HG02623 (cell line): Measurements from ENCODE around the gene TRIOBP.
"Not testable (repeated sequence)": the region's sequence is repeated elsewhere in the genome, so short reads cannot be mapped to it uniquely, and the experiment has no call there.

Experiments used
- ATAC-seq: cut with Tn5 transposase; IDR thresholded peaks from one replicate; pipeline ENCODE4 v1.9.1; 2021; ENCODE audit warnings: moderate library complexity; ENCODE audit not compliant: unreplicated experiment

The TRIOBP gene

DNA sequence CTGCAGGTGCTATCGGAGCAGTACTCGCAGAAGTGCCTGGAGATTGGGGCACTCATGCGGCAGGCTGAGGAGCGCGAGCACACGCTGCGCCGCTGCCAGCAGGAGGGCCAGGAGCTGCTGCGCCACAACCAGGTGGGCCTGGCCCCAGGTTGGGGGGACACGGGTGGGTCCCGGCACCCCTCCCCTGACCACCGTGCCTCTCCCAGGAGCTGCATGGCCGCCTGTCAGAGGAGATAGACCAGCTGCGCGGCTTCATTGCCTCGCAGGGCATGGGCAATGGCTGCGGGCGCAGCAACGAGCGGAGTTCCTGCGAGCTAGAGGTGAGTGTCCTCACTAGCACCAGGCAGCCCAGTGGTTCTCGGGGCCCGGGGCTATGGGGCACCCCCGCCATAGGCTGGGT lies 72.2 kb downstream of the TRIOBP start:
- ATAC-seq: no peak

DNA sequence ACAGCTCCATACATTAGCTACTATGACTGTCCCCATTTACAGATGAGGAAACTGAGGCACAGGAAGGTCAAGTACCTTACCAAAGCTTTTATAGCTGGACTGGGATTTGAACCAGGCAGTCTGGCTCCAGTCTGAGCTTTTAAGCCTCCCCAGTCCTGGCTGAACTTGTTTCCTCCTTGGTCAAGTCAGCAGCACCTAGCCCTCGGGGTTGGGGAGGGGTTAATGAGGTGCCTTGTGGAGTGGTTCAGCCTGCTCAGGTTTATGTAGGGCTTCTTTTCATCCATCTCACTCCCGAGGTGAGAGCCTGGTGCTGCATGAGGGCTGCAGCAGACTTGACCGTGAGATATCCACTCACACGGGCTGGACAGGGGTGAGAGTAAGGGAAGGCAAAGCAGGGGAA lies 74.2 kb downstream of the TRIOBP start:
- no peak for ATAC-seq

DNA sequence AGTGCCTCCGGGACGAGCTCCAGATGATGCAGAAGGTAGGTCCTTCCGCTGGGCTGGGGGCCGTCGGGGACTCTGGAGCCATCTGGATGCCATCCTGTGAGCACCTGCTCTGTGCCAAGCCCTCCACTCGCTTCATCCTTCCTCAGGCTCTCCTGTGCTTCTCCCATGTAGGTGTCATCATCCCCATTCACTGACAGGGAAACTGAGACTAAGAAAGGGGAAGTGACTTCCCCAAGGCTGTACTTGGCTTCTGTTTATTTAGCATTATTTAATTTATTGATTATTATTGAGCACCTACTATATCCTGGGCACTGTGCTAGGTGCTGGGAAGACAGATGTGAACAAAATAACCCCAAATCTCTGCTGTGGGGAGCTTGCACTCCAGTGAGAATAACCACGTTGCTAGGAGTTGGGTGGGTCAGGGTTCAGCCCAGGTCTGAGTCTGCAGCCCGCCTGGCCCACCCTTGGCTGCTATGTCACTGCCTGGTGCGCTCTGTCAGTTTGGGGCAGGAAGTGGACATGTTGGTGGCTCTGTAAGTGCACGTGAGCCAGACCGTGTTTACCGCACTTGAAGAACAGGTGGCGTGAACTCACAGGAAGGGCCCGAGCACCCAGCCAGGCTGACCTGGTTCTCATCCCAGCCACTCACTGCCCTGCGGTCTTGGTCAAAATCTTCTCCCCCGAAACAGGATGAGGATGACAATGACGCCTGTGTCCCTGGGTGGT lies 75.0 kb downstream of the TRIOBP start:
- no peak for ATAC-seq

DNA sequence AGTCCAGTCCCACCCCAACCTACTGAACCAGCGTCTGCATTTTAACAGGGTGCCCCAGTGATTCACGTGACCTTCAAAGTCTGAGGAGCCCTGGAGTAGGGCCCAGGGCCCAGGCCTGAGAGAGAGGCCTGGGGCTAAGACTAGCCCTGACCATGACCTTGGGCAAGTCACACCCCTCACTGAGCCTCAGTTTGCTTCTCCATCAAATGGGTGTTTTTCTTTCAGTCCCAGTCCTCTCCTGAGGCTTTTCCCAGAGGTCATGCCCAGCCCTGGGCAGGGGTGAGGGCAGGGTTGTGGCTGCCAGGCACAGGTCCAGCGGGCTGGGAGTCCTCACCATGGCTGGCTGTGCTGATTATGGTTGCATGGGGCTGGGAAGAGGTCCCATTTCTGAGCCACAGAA lies 77.9 kb downstream of the TRIOBP start:
- ATAC-seq: no peak

DNA sequence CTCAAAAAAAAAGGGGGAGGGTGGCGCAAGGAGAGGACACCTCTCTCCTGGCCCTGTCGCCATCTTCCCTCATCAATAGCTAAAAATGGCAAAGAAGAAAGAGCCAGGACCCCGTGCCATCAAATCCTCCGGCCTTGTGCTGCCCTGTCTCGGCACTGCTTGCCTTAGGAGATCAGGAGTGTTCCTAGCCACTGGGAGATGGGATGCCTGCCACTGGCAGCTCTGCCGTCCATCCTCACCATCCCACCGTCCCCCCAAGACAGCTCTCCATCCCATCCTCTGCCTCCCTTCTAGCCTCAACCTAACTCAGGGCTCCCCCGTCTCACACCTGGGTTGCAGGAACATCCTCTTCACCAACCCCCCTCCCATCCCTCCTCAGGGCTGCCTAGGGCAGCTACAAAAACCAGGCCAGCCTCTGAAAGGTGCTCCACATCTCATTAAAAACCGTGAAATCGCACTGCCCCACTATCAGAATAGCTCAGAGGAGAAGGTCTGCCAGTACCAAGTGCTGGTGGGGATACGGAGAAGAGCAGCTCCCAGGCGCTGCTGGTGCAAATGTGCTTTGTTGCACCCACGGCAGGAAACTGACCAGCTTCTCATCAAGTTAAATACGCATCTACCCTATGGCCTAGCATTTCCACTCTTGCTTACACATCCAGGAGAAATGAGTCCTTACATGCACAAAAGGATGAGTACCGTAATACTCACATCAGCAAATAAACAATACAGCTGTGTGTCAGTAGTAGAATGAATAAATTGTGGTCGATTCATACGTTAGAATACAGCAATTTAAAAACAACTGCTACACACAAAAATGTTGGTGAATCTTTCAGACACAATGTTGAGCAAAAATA lies 79.2 kb downstream of the TRIOBP start:
- no peak for ATAC-seq

DNA sequence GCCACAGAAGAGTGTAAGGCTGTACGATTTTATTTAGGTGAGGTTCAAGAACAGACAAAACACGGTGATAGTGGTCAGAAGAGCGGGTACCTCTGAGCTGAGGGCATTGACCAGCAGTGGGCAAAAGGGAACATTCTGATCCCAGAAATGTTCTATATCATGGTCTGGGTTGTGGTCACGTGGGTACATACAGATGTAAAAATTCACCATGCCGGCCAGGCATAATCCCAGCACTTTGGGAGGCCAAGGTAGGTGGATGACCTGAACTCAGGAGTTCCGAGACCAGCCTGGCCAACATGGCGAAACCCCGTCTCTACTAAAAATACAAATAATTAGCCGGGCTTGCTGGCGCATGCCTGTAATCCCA lies 79.8 kb downstream of the TRIOBP start:
- ATAC-seq: no peak

DNA sequence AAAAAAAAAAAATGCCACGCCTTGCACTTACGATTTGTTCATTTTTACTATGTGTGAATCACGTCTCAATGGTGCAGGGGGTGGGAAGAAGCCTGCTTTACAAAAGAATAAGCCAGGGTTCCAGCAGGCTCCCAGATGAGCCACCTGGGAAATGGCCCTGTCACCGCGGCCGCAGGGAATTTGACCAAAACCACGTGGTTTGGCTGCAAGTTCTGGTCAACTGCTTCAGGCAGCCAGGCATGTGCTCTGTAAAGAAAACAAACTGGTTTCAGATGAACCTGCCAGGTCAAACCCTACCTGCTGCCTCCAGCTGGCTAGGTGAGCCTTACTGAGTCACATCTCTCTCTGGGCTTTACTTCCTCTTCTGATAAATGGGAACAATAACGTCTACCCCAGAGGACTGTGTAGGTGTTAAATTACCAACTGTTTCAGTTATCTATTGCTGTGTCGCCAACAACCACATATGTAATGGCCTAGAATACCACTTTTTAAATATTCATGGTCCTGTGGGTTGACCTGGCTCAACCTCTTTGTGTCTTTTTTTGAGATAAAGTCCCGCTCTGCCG lies 80.4 kb downstream of the TRIOBP start:
- no peak for ATAC-seq

DNA sequence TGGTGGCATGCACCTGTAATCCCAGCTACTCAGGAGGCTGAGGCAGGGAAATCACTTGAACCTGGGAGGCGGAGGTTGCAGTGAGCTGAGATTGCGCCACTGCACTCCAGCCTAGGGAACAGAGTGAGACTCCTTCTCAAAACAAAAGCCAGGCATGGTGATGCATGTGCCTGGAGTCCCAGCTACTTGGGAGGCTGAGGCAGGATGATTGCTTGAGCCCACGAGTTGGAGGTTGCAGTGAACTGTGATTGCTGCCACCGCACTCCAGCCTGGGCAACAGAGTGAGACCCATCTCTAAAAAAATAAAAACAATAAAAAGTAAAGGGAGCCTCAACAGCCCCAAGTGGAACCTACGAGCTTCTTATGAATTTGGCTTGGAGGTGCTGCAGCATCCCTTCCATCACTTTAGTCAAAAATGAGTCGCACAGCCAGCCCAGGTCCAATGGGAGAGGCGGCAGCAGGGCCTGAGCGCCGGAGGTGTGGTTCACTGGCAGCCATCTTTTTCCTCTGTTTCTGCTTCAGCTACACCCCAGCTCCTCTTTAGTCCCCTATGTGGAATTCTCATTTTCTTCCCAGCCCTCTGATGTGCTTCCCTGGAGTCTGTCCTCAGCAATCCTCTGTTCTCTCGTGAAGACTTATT lies 81.6 kb downstream of the TRIOBP start:
- ATAC-seq: no peak

DNA sequence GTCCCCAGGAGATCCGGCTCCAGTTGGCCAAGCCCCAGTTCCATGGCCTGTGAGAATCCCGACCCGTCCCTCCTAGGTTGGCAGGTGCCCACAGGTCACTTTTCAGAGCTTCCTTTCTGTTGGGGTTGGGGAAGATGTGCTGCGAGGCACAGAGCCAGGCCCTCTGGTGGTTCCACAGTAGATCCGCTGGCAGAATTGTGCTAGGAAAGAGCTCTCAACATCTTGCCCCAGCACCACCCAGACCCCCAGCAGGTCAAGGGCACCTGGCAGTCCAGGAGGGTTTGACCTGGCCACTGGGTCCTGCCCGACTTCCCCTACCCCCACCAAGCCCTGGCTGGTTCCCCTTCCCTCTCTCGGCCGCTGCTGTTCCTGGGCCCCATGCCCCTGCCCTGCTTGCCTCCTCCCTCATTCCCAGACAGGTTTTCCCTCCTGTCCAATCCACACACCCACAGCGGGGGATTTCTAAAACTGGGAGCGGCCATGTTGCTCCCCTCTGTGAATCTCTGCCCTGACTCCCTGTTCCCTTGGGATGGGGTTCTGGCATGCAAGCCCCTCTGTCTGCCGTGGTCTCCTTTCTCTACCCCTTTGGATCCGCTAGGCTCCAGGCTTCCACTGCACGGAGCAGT lies 84.7 kb downstream of the TRIOBP start:
- ATAC-seq: no peak

DNA sequence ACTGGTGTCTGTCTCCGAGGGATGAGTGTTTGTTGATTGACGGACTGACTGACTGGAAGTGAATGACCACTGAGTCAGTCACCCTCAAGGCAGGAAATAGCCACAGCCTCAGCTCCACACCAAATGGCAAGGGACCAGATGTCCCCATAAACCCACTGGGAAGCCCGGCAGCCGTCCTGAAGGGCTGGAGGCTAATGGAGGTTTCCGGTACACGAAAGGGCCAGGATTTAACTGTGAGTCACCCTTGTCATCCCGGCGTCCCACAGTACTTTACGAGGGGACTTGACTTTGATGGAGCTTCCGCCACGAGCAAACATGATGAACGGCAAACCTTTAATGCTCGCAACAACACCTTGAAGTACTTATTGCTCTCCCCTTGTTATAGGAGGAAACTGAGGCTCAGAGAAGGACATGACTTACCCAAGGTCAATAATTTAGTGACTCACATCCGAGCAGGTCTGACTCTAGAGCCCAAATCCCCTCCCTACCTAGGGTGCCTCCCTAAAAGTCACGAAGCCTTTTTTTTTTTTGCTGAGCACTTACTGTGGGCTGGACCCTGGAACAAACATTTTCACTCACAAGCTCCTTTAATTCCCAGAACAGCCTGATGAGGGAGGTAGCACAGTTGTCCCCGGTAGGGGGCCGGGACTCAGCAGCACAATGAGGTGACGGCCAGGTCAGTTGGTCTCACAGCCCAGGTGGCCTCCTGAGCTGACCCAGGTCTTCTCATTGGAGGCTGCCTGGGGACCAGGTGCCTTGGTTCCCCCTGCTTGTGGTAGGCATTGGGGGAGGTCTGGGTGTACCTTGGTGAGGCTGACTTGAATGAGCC lies 85.7 kb downstream of the TRIOBP start:
- no peak for ATAC-seq

DNA sequence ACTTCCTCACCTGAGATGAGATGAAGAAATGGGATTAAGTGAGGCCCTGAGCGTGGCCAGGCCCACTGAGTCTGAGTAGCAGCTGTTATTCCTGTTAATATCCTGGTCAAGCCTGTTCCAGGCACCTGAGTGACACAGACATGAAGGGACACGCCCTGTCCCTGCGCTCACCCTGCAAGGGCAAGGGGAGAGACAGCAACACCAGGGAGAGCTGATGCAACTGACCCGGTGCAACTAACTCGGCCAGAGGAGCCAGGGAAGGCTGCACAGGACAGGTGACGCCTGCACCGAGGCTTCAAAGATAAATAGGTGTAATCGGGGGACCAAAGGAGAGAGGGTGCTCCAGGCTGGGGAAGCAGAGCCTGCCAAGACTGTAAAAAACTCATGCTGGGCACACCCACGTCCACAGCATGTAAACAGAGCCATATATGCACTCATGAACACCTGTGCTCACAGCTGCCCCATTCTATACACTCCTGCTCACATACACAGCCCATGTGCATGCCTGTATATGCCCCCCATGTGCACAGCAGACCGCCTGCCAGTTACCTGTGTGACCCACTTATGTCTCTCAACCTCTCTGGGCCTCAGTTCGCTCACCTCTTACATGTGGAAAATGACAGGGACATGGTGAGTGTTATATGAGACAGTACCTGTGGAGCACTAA lies 88.1 kb downstream of the TRIOBP start:
- no peak for ATAC-seq

DNA sequence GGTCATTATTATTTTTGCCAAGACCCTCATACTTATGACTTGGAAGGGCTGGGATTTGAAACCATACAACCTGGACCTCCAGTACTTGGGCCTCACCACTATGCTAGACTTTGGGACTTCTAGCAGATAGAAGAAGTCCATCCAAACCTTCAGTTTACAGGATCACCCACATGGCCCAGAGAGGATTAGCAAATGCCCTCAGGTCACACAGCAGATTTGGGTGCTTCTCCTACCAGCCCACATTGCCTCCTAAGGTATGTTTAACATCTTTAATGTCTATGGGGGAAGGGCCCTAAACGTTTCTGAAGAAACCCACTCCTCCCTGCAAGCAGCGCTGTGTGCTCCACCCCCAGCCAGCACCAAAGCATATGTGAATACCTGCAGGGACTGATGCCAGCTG lies 93.4 kb downstream of the TRIOBP start:
- no peak for ATAC-seq

DNA sequence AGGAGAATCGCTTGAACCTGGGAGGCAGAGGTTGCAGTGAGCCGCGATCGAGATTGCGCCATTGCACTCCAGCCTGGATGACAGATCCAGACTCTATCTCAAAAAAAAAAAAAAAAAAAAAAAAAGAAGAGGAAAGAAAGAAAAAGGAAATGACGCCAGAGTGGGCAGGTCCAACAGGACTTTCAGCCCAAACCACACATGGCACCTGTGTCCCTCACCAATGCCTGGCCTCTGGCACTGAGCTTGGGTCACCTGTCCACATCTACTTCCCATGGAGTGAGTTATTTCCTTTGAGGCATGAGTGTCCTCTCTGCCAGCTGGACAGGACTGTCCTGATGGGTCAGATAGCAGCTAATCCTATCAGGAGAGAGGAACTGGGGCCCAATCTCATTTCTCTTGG lies 95.6 kb downstream of the TRIOBP start:
- no peak for ATAC-seq

DNA sequence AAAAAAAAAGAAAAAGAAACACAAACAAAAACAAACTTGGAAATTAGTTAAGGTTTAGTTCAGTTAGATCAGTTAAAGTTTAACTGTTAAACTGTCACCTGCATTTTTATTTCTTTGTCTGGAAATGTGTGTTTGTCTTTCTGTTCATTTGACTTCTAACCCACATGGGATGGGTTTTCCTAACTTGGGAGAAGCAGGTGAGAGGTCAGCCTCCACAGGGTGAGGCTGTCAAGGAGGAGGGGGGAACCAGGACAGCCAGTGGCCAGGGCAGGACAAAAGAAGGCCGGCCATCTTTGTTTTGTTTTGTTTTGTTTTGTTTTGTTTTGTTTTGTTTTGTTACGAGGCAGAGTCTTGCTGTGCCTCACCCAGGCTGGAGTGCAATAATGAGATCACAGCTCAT lies 97.5 kb downstream of the TRIOBP start:
- no peak for ATAC-seq

DNA sequence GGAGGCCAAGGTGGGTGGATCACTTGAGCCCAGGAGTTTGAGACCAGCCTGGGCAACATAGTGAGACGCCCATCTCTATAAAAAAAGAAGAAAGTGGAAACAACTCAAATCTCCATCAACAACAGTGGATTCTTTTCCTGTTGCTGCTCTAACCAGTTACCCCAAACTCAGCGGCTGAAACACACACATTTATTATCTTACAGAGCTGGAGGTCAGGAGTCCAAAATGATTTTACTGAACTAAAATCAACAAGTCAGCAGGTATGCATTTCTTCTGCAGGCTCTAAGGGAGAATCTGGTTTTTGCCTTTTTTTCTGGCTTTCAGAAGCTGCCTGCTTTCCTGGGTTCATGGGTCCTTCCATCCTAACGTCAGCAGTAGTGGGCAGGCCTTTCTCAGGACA lies 99.2 kb downstream of the TRIOBP start:
- no peak for ATAC-seq

DNA sequence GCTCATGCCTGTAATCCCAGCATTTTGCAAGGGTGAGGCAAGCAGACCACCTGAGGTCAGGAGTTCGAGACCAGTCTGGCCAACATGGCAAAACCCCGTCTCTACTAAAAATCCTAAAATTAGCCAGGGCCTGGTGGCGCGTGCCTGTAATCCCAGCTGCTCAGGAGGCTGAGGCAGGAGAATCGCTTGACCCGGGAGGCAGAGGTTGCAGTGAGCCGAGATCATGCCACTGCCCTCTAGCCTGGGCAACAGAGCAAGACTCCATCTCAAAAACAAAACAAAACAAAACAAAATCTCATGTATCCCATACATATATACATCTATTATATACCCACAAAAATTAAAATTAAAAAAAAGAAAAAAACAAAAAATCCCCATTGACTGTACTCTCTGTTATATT lies 100.4 kb downstream of the TRIOBP start:
- not testable (repeated sequence) for ATAC-seq

DNA sequence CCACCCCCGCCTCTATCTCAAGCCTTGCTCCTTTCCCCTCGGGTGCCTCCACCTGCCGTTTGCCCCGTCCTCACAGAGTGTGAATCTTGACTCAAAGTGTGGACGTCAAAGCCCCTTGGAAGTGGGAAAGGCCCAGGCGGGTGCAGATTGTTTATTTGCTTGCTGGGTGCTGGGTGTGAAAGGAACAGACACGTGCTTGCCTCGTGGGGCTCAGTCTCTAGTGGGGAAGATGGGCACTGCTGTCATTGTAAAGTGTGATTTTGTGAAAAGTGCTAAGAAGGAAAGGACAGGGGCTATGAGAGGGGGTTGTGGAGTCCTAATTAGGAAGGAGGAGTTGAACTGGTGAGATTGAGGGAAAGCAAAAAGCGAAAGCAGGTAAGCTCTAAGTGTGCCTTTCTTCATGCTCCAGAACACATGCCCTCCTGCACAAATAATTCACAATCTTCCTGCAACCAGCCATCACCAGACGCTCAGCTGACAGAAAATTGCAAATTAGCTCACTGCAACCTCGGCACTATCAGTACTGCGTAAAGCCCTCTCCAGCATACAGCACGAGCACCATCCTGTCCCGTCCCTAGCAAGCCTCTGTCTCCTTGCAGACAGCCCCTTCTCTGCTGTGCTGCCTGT lies 101.1 kb downstream of the TRIOBP start:
- no peak for ATAC-seq

DNA sequence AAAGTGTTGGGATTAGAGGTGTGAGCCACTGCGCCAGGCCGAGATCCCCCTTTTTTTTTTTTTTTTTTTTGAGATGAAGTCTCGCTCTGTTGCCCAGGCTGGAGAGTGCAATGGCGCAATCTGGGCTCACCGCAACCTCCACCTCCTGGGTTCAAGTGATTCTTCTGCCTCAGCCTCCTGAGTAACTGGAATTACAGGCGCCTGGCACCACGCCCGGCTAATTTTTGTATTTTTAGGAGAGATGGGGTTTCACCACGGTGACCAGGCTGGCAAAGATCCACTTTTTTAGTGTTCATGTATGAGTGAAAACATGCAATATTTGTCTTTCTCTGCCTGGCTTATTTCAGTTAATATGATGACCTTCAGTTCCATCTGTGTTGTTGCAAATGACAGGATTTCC lies 103.1 kb downstream of the TRIOBP start:
- not testable (repeated sequence) for ATAC-seq

DNA sequence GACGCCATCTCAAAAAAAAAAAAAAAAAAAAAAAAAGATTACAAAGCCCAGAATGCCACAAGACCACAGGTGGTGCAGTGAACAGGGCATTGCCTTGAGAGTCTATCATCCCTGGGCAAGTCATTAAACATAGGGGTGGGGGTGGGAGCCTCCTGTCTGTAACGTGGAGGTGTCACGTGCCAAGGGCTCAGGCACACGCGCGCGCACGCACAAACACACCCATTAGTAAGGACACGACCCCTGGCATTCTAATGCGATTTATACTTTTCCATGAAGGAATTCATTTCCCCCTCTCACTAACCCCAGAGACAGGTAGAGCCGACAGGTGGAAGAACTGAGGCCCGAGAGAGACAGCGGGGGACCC lies 105.1 kb downstream of the TRIOBP start:
- ATAC-seq: no peak
